PC-9 (cell line): ENCODE data around the gene IAH1. TPM values are rescaled to one million over a fixed set of nuclear protein-coding genes. Genes with fewer than 3 reads are reported as not detected.

Experiments used
- BruUV-seq: library from RNA; stranded (reverse); fragments of 400-500 nt; replicated peaks from 2 replicates; lab custom pipeline; 2021; lab: Mats Ljungman, UMichigan
- CTCF ChIA-PET: fragments of 300-600 bp; sonication (Branson Sonifier 250); formaldehyde crosslinking; loops from one replicate; lab custom pipeline; 2022; ENCODE audit warnings: antibody characterized with exemption; lab: Charles Lee
- POLR2A ChIA-PET: fragments of 300-600 bp; sonication (Branson Sonifier 250); formaldehyde crosslinking; loops from one replicate; lab custom pipeline; 2022; ENCODE audit warnings: antibody characterized with exemption; ENCODE audit not compliant: unreplicated experiment; lab: Charles Lee
- DNase-seq, 2 experiments: peaks; one replicate each; pipeline versions ENCODE4 v3.0.0 to v3.0.0-alpha.2; 2015 to 2022; ENCODE audit warnings: mixed read lengths in 1 of 2
- H2AFZ ChIP-seq: fragments of 200-600 bp; sonication (generic); 2 replicates; pipeline ENCODE4 v1.8.1; 2017; ENCODE audit warnings: antibody characterized with exemption
- H3F3A ChIP-seq: fragments of 200-600 bp; sonication (generic); 2 replicates; pipeline ENCODE4 v1.8.1; 2017; ENCODE audit warnings: antibody characterized with exemption, mild to moderate bottlenecking, low read depth; ENCODE audit not compliant: insufficient read depth
- H3K27ac ChIP-seq: fragments of 200-600 bp; sonication (generic); 2 replicates; pipeline ENCODE4 v1.6.1; 2016; ENCODE audit warnings: mixed run types
- H3K27me3 ChIP-seq: fragments of 200-600 bp; sonication (generic); 2 replicates; pipeline ENCODE4 v1.6.1; 2016; ENCODE audit warnings: low read depth, mixed run types; ENCODE audit not compliant: insufficient read depth
- H3K36me3 ChIP-seq: fragments of 200-600 bp; sonication (generic); 2 replicates; pipeline ENCODE4 v1.6.1; 2016; ENCODE audit warnings: low read depth, mixed run types
- H3K4me1 ChIP-seq: fragments of 200-600 bp; sonication (generic); replicated peaks from 2 replicates; pipeline ENCODE4 v1.6.1; 2016; ENCODE audit warnings: mixed run types; ENCODE audit not compliant: insufficient read depth
- H3K4me2 ChIP-seq: fragments of 200-600 bp; sonication (generic); 2 replicates; pipeline ENCODE4 v1.6.1; 2017; ENCODE audit warnings: mixed run types
- H3K4me3 ChIP-seq: fragments of 200-600 bp; sonication (generic); 2 replicates; pipeline ENCODE4 v1.6.1; 2016; ENCODE audit warnings: mixed run types
- H3K79me2 ChIP-seq: fragments of 200-600 bp; sonication (generic); 2 replicates; pipeline ENCODE4 v1.6.1; 2017; ENCODE audit warnings: low read depth, mixed run types
- H3K9me2 ChIP-seq: fragments of 200-600 bp; sonication (generic); 2 replicates; pipeline ENCODE4 v1.8.1; 2017; ENCODE audit warnings: mild to moderate bottlenecking; ENCODE audit not compliant: insufficient read depth
- H3K9me3 ChIP-seq: fragments of 200-600 bp; sonication (generic); 2 replicates; pipeline ENCODE4 v1.8.1; 2016; ENCODE audit warnings: low read depth; ENCODE audit not compliant: insufficient read depth
- H4K20me1 ChIP-seq: fragments of 200-600 bp; sonication (generic); 2 replicates; pipeline ENCODE4 v1.8.1; 2017; ENCODE audit not compliant: insufficient read depth
- CTCF ChIP-seq: fragments of 200-600 bp; sonication (generic); conservative IDR thresholded peaks from 2 replicates; pipeline ENCODE4 v1.6.1; 2017; ENCODE audit warnings: mixed run types, antibody characterized with exemption, mild to moderate bottlenecking, moderate library complexity
- EZH2 ChIP-seq: fragments of 200-600 bp; sonication (generic); IDR thresholded peaks from 2 replicates; pipeline ENCODE4 v1.8.0; 2017; ENCODE audit warnings: antibody characterized with exemption, low read depth
- intact Hi-C: fragments of 100-400 bp; cut with micrococcal nuclease; formaldehyde crosslinking; loops from one replicate; pipeline ENCODE4 v1.10.0; 2022; ENCODE audit not compliant: unreplicated experiment
- total RNA-seq: library from RNA; stranded (reverse); gene quantifications from 2 replicates; pipeline ENCODE4 v1.2.3, GENCODE V29; 2021

Gene IAH1
- total RNA-seq, 1 experiment from 2014 or later, result 37.3 TPM

- Histone ChIP-seq H3K9me2 (no peaks in the 10 kb centered on the region), H3K27me3 (no peaks in the 10 kb centered on the region), H4K20me1 (no peaks in the 10 kb centered on the region), H3K4me2 (no peak overlapping the region), H3K4me1 (no peaks in the 10 kb centered on the region), H2AFZ (no peak overlapping the region), H3K4me3 (no peak overlapping the region), H3K79me2 (no peaks in the 10 kb centered on the region), H3F3A (no peaks in the 10 kb centered on the region), H3K9me3 (no peaks in the 10 kb centered on the region), H3K27ac (no peak overlapping the region), H3K36me3 (peaks cover 44% of the 10 kb centered on the region)
- ChIA-PET CTCF (no interaction called here), POLR2A (no interaction called here)
- BruUV-seq, result no TSS peak
- TF ChIP-seq CTCF, result no peak
- TF ChIP-seq EZH2, result no peak
- no peak for DNase-seq
- intact Hi-C loops, result no loop called here
Measured at GRCh38 chr2:9445089-9445488, 29.3 kb upstream of the IAH1 start.

GRCh38 chr2:9451231-9451630, 23.1 kb upstream of the IAH1 start:
- no peak overlapping the region for H3K4me2 ChIP-seq
- H3K4me1 ChIP-seq, result no peaks in the 10 kb centered on the region
- no peaks in the 10 kb centered on the region for H3K9me3 ChIP-seq
- H4K20me1 ChIP-seq, result no peaks in the 10 kb centered on the region
- ChIA-PET CTCF (interaction anchor here (0.6 kb wide), 1 partner anchor 623 kb away, joined by 3 read pairs; no protein-coding TSS in a partner anchor), POLR2A (no interaction called here)
- intact Hi-C loops, result no loop called here
- no peaks in the 10 kb centered on the region for H3K27me3 ChIP-seq
- H3K4me3 ChIP-seq, result no peak overlapping the region
- peaks cover 34% of the 10 kb centered on the region for H3K36me3 ChIP-seq
- H3K9me2 ChIP-seq, result no peaks in the 10 kb centered on the region
- DNase-seq, result no peak
- H3K27ac ChIP-seq, result 0 out of 2 replicates have a peak overlapping the region, but pooled peaks have one; percentile 3
- H2AFZ ChIP-seq, result no peak overlapping the region
- BruUV-seq, result no TSS peak
- peaks cover 3% of the 10 kb centered on the region; the same call in 1 of the 2 replicates for H3F3A ChIP-seq
- no peaks in the 10 kb centered on the region for H3K79me2 ChIP-seq
- TF ChIP-seq CTCF, result no peak
- no peak for TF ChIP-seq EZH2

GRCh38 chr2:9460441-9461017, 13.8 kb upstream of the IAH1 start:
- Histone ChIP-seq H2AFZ (no peak overlapping the region), H3K4me2 (no peak overlapping the region), H3K9me2 (no peaks in the 10 kb centered on the region), H3K9me3 (no peaks in the 10 kb centered on the region), H3F3A (peaks cover 29% of the 10 kb centered on the region), H3K27ac (no peak overlapping the region), H3K27me3 (no peaks in the 10 kb centered on the region), H3K4me1 (no peaks in the 10 kb centered on the region), H3K79me2 (no peaks in the 10 kb centered on the region), H3K36me3 (peaks cover 35% of the 10 kb centered on the region), H4K20me1 (no peaks in the 10 kb centered on the region; the same call in none of the 2 replicates), H3K4me3 (no peak overlapping the region)
- no TSS peak for BruUV-seq
- TF ChIP-seq EZH2 (no peak), CTCF (no peak)
- no peak for DNase-seq
- ChIA-PET CTCF (no interaction called here), POLR2A (no interaction called here)
- intact Hi-C loops, result no loop called here
